Activated naive CD8-positive, alpha-beta T cell treated with anti-CD3 and anti-CD28 coated beads, Interleukin-2, amount 10 ng/mL, durations not matched to agents 7 days and 5 days (primary cell): Measurements from ENCODE around the gene ENPP3. TPM values are rescaled to one million over a fixed set of nuclear protein-coding genes. Genes with fewer than 3 reads are reported as not detected.

Experiments used
- ATAC-seq: fragments of 150-1000 bp; cut with Tn5 transposase; one replicate; pipeline ENCODE4 v1.10.0; 2021; ENCODE audit warnings: low read depth, moderate library complexity
- POLR2A ChIA-PET: fragments of 350-600 bp; sonication (Branson Sonifier 250); formaldehyde crosslinking; loops from one replicate; lab custom pipeline; 2021; ENCODE audit warnings: antibody characterized with exemption; lab: Charles Lee
- DNase-seq: peaks from one replicate; pipeline ENCODE4 v3.0.0; 2021
- H3K27ac Mint-ChIP-seq: one replicate; pipeline ENCODE4 v1.8.0; 2022; ENCODE audit warnings: mild to moderate bottlenecking, mixed read lengths
- H3K27me3 Mint-ChIP-seq: one replicate; pipeline ENCODE4 v1.8.0; 2022; ENCODE audit warnings: mild to moderate bottlenecking, moderate library complexity, mixed read lengths
- H3K36me3 Mint-ChIP-seq: one replicate; pipeline ENCODE4 v1.8.0; 2021; ENCODE audit warnings: mild to moderate bottlenecking, mixed read lengths
- H3K4me1 Mint-ChIP-seq: one replicate; pipeline ENCODE4 v1.8.0; 2021; ENCODE audit warnings: mixed read lengths
- H3K4me3 Mint-ChIP-seq: one replicate; pipeline ENCODE4 v1.8.0; 2022; ENCODE audit warnings: mild to moderate bottlenecking, moderate library complexity, mixed read lengths
- H3K9me3 Mint-ChIP-seq: one replicate; pipeline ENCODE4 v1.8.0; 2021; ENCODE audit warnings: mixed read lengths
- total RNA-seq, 2 experiments: library from RNA; stranded (reverse); gene quantifications; one replicate each; pipeline ENCODE4 v1.2.3, GENCODE V29; 2021

Gene ENPP3
- total RNA-seq, 2 experiments from 2014 or later: 0.36 to 0.96 TPM

DNA sequence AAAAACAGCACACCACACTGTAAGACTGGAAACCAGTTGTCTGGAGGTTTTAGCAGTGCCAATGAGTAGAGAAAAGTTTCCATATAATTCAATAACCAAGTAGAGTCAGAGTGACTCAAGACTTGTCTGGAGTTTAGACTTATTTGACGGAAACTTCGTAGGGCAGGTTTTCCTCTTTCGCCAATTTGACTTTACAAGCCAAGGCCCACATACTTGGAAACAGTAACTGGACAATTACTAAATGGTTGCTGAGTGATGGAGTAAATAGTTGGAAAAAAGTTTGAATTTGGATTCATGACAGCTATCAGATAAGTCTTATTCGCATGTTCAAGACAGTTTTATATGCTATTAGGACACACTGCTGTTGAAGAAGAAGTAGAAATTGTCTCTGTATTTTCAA, 121.8 kb downstream of the ENPP3 start:
- POLR2A ChIA-PET: no interaction called here
- H3K27ac Mint-ChIP-seq: no peak overlapping the region
- H3K36me3 Mint-ChIP-seq: no peaks in the 10 kb centered on the region
- H3K27me3 Mint-ChIP-seq: peaks cover 20% of the 10 kb centered on the region
- H3K4me1 Mint-ChIP-seq: no peaks in the 10 kb centered on the region
- no peaks in the 10 kb centered on the region for H3K9me3 Mint-ChIP-seq
- H3K4me3 Mint-ChIP-seq: no peak overlapping the region
- no peak for DNase-seq
- no peak for ATAC-seq

DNA sequence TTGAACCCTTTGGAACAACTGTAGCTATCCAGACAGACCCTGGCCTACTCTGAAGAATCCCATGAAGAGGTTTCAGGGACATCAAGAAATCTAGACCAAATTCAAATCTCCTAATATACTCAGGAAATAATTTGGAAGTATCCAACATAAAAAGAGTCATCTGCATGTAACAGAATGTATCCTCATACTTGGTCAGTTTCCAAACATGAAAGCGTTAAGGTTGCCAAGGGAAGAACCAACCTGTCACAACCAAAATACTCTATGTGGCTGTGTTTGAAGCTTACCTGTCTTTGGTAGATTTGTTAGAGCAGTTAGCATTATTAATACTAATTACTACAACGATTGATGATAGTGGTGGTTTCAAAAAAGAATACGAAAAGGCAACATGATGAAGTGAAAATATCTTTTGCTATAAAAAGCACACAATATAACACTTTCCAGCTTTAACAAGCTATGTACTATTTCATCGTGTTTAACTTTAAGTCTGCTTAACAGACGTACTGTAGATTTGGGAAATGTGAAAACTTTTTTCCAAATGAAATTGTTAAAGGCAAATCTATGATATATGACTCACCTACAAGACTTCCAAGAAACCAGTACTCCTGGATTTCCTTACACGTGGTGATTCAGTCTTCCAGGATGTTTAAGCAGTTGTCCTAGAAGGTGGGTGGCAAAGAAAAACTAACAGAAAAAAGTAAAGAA, 124.1 kb downstream of the ENPP3 start:
- no peaks in the 10 kb centered on the region for H3K4me1 Mint-ChIP-seq
- POLR2A ChIA-PET: no interaction called here

DNA sequence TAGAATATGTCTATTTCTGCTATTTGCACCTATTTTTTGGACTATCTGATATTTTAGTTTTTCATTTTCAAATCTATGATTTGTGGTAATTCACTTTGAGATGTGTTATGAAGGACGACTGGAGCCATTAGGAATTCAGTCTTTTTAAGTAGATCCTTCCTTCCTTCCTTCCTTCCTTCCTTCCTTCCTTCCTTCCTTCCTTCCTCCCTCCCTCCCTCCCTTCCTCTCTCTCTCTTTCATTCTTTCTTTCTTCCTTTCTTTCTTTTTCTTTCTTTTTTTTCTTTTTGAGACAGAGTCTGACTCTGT, 124.6 kb downstream of the ENPP3 start:
- no peak overlapping the region for H3K4me3 Mint-ChIP-seq
- H3K27ac Mint-ChIP-seq: no peak overlapping the region
- no peaks in the 10 kb centered on the region for H3K4me1 Mint-ChIP-seq
- POLR2A ChIA-PET: no interaction called here
- peaks cover 13% of the 10 kb centered on the region for H3K27me3 Mint-ChIP-seq
- no peaks in the 10 kb centered on the region for H3K9me3 Mint-ChIP-seq
- H3K36me3 Mint-ChIP-seq: no peaks in the 10 kb centered on the region
- ATAC-seq (no peak), DNase-seq (no peak)

More for the DNA sequence above, 124.1 kb downstream of the ENPP3 start:
- Mint-ChIP-seq H3K4me3 (no peak overlapping the region), H3K9me3 (no peaks in the 10 kb centered on the region), H3K27me3 (peaks cover 14% of the 10 kb centered on the region), H3K36me3 (no peaks in the 10 kb centered on the region), H3K27ac (no peak overlapping the region)
- ATAC-seq: no peak
- no peak for DNase-seq

DNA sequence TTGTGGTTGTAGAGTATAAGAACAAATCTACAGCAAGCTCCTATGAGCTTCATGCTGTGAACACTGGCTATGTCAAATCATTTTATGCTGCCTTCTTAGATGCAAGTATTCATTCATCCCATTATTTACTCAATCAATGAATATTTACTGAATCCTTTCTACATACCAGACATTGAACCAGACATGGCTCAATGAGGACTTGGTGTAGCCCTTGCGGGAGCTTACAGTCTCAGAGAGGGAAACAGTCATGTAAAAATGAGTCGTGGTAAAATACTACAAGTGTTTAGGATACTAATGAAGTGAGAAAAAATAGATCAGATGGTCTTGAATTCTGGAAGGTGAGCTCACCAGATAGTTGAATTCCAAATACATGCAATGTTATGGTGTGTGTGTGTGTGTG, 125.9 kb downstream of the ENPP3 start:
- no peaks in the 10 kb centered on the region for H3K4me1 Mint-ChIP-seq
- no peaks in the 10 kb centered on the region for H3K9me3 Mint-ChIP-seq
- H3K27ac Mint-ChIP-seq: no peak overlapping the region
- peaks cover 13% of the 10 kb centered on the region for H3K27me3 Mint-ChIP-seq
- no peak for DNase-seq
- H3K36me3 Mint-ChIP-seq: no peaks in the 10 kb centered on the region
- no peak for ATAC-seq
- H3K4me3 Mint-ChIP-seq: no peak overlapping the region
- POLR2A ChIA-PET: no interaction called here

DNA sequence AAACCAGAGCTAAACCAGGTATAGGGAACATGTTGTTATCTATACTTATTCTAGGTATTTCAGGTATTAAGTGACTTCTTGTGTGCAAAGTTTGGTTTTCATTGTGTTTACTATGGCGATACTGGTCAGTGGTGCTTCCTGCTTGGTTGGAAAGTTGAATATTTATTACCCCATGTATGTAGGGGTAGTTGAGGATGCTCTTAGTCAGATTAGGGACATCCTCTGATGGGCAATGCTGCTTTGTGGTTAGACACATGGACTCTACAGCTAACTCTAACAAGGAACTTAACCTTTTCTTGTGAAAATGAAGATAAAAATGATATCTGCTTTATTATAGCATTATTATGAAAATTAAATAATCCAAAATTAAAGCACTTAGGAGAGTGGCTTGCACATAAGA, 126.6 kb downstream of the ENPP3 start:
- ATAC-seq (no peak), DNase-seq (no peak)
- POLR2A ChIA-PET: no interaction called here
- Mint-ChIP-seq H3K4me1 (no peaks in the 10 kb centered on the region), H3K27me3 (peaks cover 17% of the 10 kb centered on the region), H3K4me3 (no peak overlapping the region), H3K36me3 (no peaks in the 10 kb centered on the region), H3K27ac (no peak overlapping the region), H3K9me3 (no peaks in the 10 kb centered on the region)

DNA sequence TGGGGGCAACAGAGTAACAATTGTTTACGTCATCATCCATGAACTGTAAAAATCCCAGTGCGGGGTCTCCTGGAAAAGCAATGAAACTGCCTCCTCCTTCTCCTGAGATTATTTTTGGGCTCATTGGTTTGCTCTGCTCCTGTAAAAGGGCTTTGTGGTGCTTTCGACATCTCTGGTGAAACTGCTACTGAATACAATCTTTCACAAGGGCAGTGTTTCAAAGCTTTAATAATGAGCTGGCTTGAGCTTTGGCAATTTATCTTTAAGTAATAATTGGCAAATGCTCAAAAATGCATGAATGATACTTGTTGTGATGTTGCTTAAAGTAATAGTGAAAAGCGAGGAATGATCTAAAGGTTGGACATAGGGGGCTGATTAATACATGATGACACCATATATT, 127.2 kb downstream of the ENPP3 start:
- H3K4me3 Mint-ChIP-seq: no peak overlapping the region
- H3K27me3 Mint-ChIP-seq: peaks cover 18% of the 10 kb centered on the region
- H3K36me3 Mint-ChIP-seq: no peaks in the 10 kb centered on the region
- H3K9me3 Mint-ChIP-seq: no peaks in the 10 kb centered on the region
- ATAC-seq (no peak), DNase-seq (no peak)
- no peak overlapping the region for H3K27ac Mint-ChIP-seq
- H3K4me1 Mint-ChIP-seq: no peaks in the 10 kb centered on the region
- POLR2A ChIA-PET: no interaction called here

DNA sequence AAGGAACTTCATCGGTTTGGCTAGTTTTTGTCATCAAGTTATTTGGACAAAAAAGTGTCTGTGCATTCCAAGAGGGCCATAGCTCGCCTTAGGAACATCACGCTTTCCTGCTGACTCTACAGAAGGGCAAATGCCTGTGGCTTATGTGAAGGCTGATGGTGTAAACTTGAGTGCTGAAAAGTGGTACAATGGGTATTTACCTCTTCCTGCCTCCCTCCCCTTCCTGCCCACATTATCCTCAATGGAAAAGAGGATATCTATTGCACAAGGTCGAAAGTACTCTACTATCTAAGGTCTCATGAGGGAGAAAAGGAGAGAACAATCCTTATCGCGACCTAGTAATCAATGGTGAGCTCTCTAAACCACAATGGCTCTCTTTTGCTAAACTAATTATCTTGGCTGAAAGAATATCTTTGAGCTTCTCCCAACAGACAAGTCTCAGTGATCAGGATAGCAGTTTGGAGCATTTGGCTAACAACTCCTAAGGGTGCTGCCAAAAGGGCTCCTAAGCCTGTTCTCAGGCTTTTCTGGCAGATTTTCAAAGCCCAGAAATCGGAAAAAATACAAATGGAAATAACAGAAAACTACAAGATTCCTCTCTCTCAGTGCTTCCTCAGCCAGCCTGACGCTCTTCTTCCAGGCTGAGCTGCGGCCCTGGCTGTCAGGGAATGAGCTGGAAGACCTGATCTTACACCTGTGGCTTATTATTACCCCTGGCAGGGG, 128.1 kb downstream of the ENPP3 start:
- H3K9me3 Mint-ChIP-seq: no peaks in the 10 kb centered on the region
- no peaks in the 10 kb centered on the region for H3K36me3 Mint-ChIP-seq
- peaks cover 23% of the 10 kb centered on the region for H3K27me3 Mint-ChIP-seq
- no peak overlapping the region for H3K27ac Mint-ChIP-seq
- no peak overlapping the region for H3K4me3 Mint-ChIP-seq
- POLR2A ChIA-PET: no interaction called here
- ATAC-seq: no peak
- no peak for DNase-seq
- no peaks in the 10 kb centered on the region for H3K4me1 Mint-ChIP-seq

DNA sequence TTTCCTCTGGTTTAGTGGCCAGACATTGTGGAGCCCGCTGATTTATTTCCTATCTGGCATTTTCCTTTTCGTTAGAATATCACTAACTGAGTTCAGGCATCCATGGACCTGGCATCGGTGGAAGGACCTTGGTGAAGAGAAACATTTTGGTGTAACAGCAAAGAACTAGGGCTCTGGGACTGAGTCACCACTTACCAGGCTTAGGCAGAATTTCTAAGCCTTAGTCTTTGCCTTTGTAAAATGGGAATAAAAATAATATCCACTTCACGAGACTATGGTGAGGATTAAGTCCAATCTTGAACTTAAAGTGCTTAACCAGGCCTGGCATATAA, 128.7 kb downstream of the ENPP3 start:
- POLR2A ChIA-PET: no interaction called here
- no peaks in the 10 kb centered on the region for H3K36me3 Mint-ChIP-seq
- no peaks in the 10 kb centered on the region for H3K4me1 Mint-ChIP-seq
- ATAC-seq (no peak), DNase-seq (no peak)
- H3K27ac Mint-ChIP-seq: no peak overlapping the region
- H3K9me3 Mint-ChIP-seq: no peaks in the 10 kb centered on the region
- no peak overlapping the region for H3K4me3 Mint-ChIP-seq
- peaks cover 23% of the 10 kb centered on the region for H3K27me3 Mint-ChIP-seq

DNA sequence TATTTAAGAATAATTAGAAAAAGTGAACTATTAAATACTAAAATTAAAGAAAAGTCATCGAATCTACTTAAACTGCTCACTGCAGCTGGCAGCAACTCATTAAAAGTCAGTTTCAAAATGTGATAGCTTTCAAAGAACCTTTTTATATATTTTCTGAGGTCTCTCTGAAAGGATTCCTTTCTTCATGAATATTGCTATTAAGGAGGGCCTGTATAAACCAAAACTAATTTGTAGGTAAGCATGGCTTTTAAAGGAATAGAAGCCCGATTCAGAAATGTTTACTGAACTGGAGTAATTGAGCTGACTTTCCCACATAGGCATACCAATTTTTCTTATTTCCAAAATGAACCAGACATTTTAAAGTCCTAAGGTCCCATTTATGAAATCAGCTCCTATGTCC, 129.5 kb downstream of the ENPP3 start:
- Mint-ChIP-seq H3K27me3 (peaks cover 26% of the 10 kb centered on the region), H3K4me3 (no peak overlapping the region), H3K27ac (no peak overlapping the region), H3K36me3 (no peaks in the 10 kb centered on the region), H3K9me3 (no peaks in the 10 kb centered on the region), H3K4me1 (no peaks in the 10 kb centered on the region)
- DNase-seq (no peak), ATAC-seq (no peak)
- POLR2A ChIA-PET: no interaction called here

DNA sequence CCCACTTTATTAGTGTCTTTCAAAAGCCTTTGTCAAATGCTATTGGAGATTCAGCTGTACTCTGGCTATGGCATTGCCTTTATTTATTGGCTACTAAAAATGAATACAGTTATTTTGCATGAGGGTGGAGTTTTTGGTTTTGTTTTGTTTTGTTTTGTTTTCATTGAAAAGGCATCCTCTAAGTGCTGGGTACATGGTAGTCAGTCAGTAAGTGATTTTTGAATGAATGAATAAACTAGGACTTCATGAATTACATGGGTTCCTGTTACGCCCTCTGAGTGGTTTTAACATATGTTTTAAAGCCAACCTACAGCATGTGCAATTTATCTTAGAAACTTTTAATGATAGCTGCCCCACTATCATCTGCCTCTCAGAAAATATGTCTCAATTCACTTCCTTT, 131.9 kb downstream of the ENPP3 start:
- H3K4me1 Mint-ChIP-seq: no peaks in the 10 kb centered on the region
- H3K27me3 Mint-ChIP-seq: peaks cover 33% of the 10 kb centered on the region
- no peaks in the 10 kb centered on the region for H3K9me3 Mint-ChIP-seq
- no peak overlapping the region for H3K4me3 Mint-ChIP-seq
- no peaks in the 10 kb centered on the region for H3K36me3 Mint-ChIP-seq
- DNase-seq: no peak
- POLR2A ChIA-PET: no interaction called here
- no peak overlapping the region for H3K27ac Mint-ChIP-seq
- no peak for ATAC-seq

DNA sequence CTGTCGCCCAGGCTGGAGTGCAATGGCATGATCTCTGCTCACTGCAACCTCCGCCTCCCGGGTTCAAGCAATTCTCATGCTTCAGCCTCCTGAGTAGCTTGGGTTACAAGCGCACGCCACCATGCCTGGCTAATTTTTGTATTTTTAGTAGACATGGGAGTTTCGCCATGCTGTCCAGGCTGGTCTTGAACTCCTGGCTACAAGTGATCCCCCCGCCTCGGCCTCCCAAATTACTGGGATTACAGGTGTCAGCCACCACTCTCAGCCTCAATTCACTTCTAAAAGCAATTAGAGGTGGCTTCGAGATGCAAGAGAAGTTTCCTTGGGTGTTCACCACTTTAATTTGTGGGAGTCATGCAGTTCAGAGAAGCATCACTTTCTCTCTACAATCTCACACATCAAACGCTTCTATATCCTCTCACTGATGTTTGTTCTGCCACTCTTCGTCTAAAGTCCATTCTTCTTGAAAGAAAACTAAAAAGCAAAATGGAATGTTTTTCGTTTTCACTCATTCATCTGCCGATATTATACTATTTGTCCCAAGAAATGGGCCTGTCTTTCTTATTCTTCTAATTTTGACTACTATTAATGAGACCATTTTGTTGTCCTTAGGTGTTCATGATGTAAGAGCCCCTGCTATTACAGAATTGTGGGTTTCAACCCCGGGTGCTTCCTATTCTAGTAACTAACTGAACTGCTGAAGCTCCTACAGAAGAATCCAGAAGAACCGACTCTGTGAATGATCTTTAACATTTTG, 132.5 kb downstream of the ENPP3 start:
- ATAC-seq (no peak), DNase-seq (no peak)
- POLR2A ChIA-PET: no interaction called here
- Mint-ChIP-seq H3K4me3 (no peak overlapping the region), H3K4me1 (no peaks in the 10 kb centered on the region), H3K27me3 (peaks cover 33% of the 10 kb centered on the region), H3K27ac (no peak overlapping the region), H3K9me3 (no peaks in the 10 kb centered on the region), H3K36me3 (no peaks in the 10 kb centered on the region)

DNA sequence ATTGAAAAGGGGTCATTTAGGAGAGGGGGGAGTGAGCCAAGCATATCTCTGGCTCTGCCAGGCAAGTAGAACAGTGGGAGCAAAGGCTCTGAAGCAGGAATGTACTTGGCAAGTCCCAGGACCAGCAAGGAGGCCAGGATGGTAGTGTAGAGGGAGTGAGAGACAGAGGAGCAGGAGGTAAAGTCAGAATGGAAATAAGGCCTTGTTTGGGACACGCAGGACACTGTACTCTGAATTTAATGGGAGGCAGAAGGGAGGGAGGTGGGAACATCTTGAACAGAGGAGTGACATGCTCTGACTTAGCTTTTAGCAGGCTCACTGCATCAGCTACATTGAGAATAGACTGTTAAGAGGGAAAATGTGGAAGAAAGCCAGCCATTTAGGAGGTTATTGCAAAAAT, 133.7 kb downstream of the ENPP3 start:
- POLR2A ChIA-PET: no interaction called here
- no peaks in the 10 kb centered on the region for H3K9me3 Mint-ChIP-seq
- H3K36me3 Mint-ChIP-seq: no peaks in the 10 kb centered on the region
- no peak overlapping the region for H3K27ac Mint-ChIP-seq
- H3K4me1 Mint-ChIP-seq: no peaks in the 10 kb centered on the region
- DNase-seq (no peak), ATAC-seq (no peak)
- peaks cover 36% of the 10 kb centered on the region for H3K27me3 Mint-ChIP-seq
- H3K4me3 Mint-ChIP-seq: no peak overlapping the region

DNA sequence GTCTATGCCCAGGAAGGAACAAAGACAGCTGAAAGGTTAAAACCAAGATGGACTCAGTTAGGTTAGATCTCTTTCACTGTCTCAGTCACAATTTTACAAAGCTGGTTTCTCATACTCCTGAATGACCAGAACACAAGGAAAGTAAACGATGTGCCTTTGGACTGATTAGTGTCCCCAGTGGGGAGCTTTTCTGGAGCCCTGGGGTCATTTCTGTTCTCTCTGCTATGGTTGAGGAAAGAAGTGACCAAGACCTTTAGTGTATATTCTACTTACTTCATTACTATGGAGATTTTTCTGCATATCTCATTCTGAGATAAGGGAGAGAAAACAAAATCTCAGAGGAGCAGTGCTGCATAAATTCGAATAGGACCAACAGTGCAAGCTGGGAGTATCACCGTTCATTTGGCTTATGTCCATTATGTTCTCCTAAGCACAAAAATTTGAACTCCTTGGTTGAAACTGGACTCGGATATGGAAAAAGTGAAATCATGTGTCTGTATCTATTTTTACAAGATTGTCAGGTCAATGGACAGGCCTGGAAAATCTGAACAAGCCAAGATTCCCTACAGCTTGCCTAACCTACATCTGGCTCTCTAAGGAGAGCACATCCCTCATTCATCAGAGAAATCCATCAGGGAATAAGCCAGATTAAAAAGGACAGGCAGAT, 136.3 kb downstream of the ENPP3 start:
- H3K4me1 Mint-ChIP-seq: no peaks in the 10 kb centered on the region
- POLR2A ChIA-PET: no interaction called here
- H3K36me3 Mint-ChIP-seq: no peaks in the 10 kb centered on the region
- DNase-seq: no peak
- H3K4me3 Mint-ChIP-seq: no peak overlapping the region
- no peaks in the 10 kb centered on the region for H3K9me3 Mint-ChIP-seq
- peaks cover 34% of the 10 kb centered on the region for H3K27me3 Mint-ChIP-seq
- ATAC-seq: no peak
- H3K27ac Mint-ChIP-seq: no peak overlapping the region
